ENCODE data around the gene KCNJ14. TPM values are rescaled to one million over a fixed set of nuclear protein-coding genes. Genes with fewer than 3 reads are reported as not detected.

Gene KCNJ14
- under 1 TPM in 3 of 4 donors, not detected in 1; 0.16 to 0.42 (median 0.27) TPM for total RNA-seq

- H3K9me3 ChIP-seq: no peaks in the 10 kb centered on the region
- 63 to 82% methylated on average over 2 to 4 of the region's 16 CpGs for WGBS, 2 donors (ENCODE audit: low coverage in 1 of 2)
- H3K4me1 ChIP-seq: no peaks in the 10 kb centered on the region
- H3K4me3 ChIP-seq: no peak within 1 kb of the TSS
- no peaks in the 10 kb centered on the region for H3K27me3 ChIP-seq
- no peak for ATAC-seq
- H3K36me3 ChIP-seq: peaks cover 0 to 68% of the 10 kb centered on the region in 2 donors
- TF ChIP-seq CTCF (IDR thresholded peaks at IDR 0.05) (no peak), POLR2AphosphoS5 (IDR thresholded peaks at IDR 0.05) (no peak), EP300 (IDR thresholded peaks at IDR 0.05) (no peak), POLR2A (IDR thresholded peaks at IDR 0.05) (no peak)
- H3K27ac ChIP-seq: no peak within 1 kb of the TSS
These were observed at the start of gene KCNJ14 for GRCh38 chr19:48455171-48455907. Gene KCNJ14 (plus strand): TSS chr19:48455574. CDS start chr19:48461725, 6,151 bp downstream.

- TF ChIP-seq CTCF (IDR thresholded peaks at IDR 0.05): no peak
- no peak for TF ChIP-seq POLR2AphosphoS5 (IDR thresholded peaks at IDR 0.05)
- TF ChIP-seq EP300 (IDR thresholded peaks at IDR 0.05): no peak
- TF ChIP-seq POLR2A (IDR thresholded peaks at IDR 0.05): no peak
- Histone ChIP-seq H3K9me3 (peaks cover 0 to 8% (median 0%) of the 10 kb centered on the region in 3 donors), H3K4me1 (no peaks in the 10 kb centered on the region), H3K36me3 (no peaks in the 10 kb centered on the region), H3K27ac (no peak overlapping the region), H3K27me3 (peaks cover 48% of the 10 kb centered on the region), H3K4me3 (no peak overlapping the region)
- 64 to 77% methylated on average over 2 to 13 of the region's 13 CpGs for WGBS, 2 donors (ENCODE audit: low coverage in 1 of 2)
- ATAC-seq: no peak
These were observed 49.5 kb upstream of the KCNJ14 start for GRCh38 chr19:48405850-48406249.

- no peaks in the 10 kb centered on the region for H3K9me3 ChIP-seq
- TF ChIP-seq POLR2AphosphoS5 (IDR thresholded peaks at IDR 0.05) (no peak), POLR2A (IDR thresholded peaks at IDR 0.05) (no peak), CTCF (IDR thresholded peaks at IDR 0.05) (no peak), EP300 (IDR thresholded peaks at IDR 0.05) (no peak)
- 50% methylated on average over 4 of the region's 24 CpGs; no CpG with 5 or more reads in 1 of the 2 donors for WGBS, 2 donors (ENCODE audit: low coverage in 1 of 2)
- no peak overlapping the region for H3K27ac ChIP-seq
- peaks cover 66% of the 10 kb centered on the region for H3K27me3 ChIP-seq
- H3K4me1 ChIP-seq: peaks cover 0 to 18% (median 0%) of the 10 kb centered on the region in 3 donors
- H3K4me3 ChIP-seq: peak overlapping the region in 1 of 2 donors; percentile 34
- ATAC-seq: no peak
- H3K36me3 ChIP-seq: no peaks in the 10 kb centered on the region
These were observed 41.3 kb upstream of the KCNJ14 start for GRCh38 chr19:48413879-48414587.

- Histone ChIP-seq H3K27me3 (peaks cover 69% of the 10 kb centered on the region), H3K4me1 (peaks cover 0 to 18% (median 0%) of the 10 kb centered on the region in 3 donors), H3K9me3 (no peaks in the 10 kb centered on the region), H3K36me3 (no peaks in the 10 kb centered on the region), H3K4me3 (peak overlapping the region in 1 of 2 donors; percentile 34), H3K27ac (no peak overlapping the region)
- TF ChIP-seq POLR2A (IDR thresholded peaks at IDR 0.05): no peak
- TF ChIP-seq CTCF (IDR thresholded peaks at IDR 0.05): no peak
- no peak for TF ChIP-seq POLR2AphosphoS5 (IDR thresholded peaks at IDR 0.05)
- no peak for TF ChIP-seq EP300 (IDR thresholded peaks at IDR 0.05)
- WGBS, 2 donors (ENCODE audit: low coverage in 1 of 2): 13% methylated on average over 6 of the region's 14 CpGs; no CpG with 5 or more reads in 1 of the 2 donors
- ATAC-seq: peak; percentile 42
These were observed 40.0 kb upstream of the KCNJ14 start for GRCh38 chr19:48415395-48415794.

Measured in gastroesophageal sphincter (tissue), 4 donors.